Spleen (tissue), 7 donors: Measurements from ENCODE around the gene DENND1B.
"Not testable (repeated sequence)": the region's sequence is repeated elsewhere in the genome, so short reads cannot be mapped to it uniquely, and the experiment has no call there.

Source experiments
- POLR2A ChIP-seq, 3 donors: fragments of 450-650 bp; IDR thresholded peaks; one replicate each; pipeline ENCODE4 v1.5.1; 2017; ENCODE audit warnings: antibody characterized with exemption in 3 of 3, mild to moderate bottlenecking in 1 of 3
- POLR2AphosphoS5 ChIP-seq, 3 donors: sonication (generic); formaldehyde crosslinking; IDR thresholded peaks; one replicate each; pipeline ENCODE4 v1.5.1; 2017; ENCODE audit warnings: antibody characterized with exemption in 3 of 3
- TF ChIP-seq, protein P1 (sequence below), 11 experiments: fragments of 200-600 bp in 7 of 11; fragments of 450-650 bp in 4 of 11; sonication (generic) in 4 of 11; IDR thresholded peaks in 8 of 11; conservative IDR thresholded peaks in 3 of 11; 1 replicate in 7 of 11; 2 replicates in 4 of 11; pipeline versions ENCODE4 v1.4.0 to v1.8.0; 2016 to 2021; ENCODE audit warnings: antibody characterized with exemption in 11 of 11, inconsistent platforms in 4 of 11, mild to moderate bottlenecking in 1 of 11
- donor health status: DM: no; HTN: no; CAD: no; lungs with moderate emphysema.
- donor health status: DM: no; HTN: no; CAD: no.
- donor health status: DM: no; HTN: no; CAD: no.

DNA sequence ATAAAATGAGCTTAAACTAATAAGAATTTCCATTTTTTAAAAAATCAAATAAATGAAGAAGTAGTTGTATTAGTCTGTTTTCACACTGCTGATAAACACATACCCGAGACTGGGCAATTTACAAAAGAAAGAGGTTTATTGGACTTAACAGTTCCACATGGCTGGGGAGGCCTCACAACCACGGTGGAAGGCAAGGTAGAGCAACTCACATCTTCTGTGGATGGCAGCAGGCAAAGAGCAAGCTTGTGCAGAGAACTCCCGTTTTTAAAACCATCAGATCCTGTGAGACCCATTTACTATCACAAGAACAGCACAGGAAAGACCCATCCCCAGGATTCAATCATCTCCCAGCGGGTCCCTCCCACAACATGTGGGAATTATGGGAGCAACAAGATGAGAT lies 19.7 kb downstream of the DENND1B start:
- TF ChIP-seq, protein P1, sequence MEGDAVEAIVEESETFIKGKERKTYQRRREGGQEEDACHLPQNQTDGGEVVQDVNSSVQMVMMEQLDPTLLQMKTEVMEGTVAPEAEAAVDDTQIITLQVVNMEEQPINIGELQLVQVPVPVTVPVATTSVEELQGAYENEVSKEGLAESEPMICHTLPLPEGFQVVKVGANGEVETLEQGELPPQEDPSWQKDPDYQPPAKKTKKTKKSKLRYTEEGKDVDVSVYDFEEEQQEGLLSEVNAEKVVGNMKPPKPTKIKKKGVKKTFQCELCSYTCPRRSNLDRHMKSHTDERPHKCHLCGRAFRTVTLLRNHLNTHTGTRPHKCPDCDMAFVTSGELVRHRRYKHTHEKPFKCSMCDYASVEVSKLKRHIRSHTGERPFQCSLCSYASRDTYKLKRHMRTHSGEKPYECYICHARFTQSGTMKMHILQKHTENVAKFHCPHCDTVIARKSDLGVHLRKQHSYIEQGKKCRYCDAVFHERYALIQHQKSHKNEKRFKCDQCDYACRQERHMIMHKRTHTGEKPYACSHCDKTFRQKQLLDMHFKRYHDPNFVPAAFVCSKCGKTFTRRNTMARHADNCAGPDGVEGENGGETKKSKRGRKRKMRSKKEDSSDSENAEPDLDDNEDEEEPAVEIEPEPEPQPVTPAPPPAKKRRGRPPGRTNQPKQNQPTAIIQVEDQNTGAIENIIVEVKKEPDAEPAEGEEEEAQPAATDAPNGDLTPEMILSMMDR (IDR thresholded peaks at IDR 0.05 in 8 of 11, conservative IDR thresholded peaks at IDR 0.05 in 3 of 11) = not testable (repeated sequence)
- TF ChIP-seq POLR2AphosphoS5, POLR2A (IDR thresholded peaks at IDR 0.05): not testable (repeated sequence)
